GM13977 (cell line): ENCODE measurements around the gene MST1.

Source experiments
- DNase-seq: peaks from one replicate; pipeline ENCODE4 v3.0.0; 2012; ENCODE audit warnings: low spot score
- in situ Hi-C: fragments of 300-500 bp; cut with MboI; formaldehyde crosslinking; loops from one replicate; pipeline ENCODE4 v1.12.0; 2022; ENCODE audit warnings: low sequenced_read_pairs, low pct_unique_long_range_greater_than_20kb, mixed read lengths, inconsistent platforms; ENCODE audit not compliant: unreplicated experiment
- TF ChIP-seq, protein P1 (sequence below): IDR thresholded peaks from 2 replicates; pipeline ENCODE4 v1.5.1; 2012; ENCODE audit warnings: mild to moderate bottlenecking, control low read depth; ENCODE audit not compliant: insufficient read depth; ENCODE audit errors: extremely low read depth, missing control alignments

MST1 gene

DNA sequence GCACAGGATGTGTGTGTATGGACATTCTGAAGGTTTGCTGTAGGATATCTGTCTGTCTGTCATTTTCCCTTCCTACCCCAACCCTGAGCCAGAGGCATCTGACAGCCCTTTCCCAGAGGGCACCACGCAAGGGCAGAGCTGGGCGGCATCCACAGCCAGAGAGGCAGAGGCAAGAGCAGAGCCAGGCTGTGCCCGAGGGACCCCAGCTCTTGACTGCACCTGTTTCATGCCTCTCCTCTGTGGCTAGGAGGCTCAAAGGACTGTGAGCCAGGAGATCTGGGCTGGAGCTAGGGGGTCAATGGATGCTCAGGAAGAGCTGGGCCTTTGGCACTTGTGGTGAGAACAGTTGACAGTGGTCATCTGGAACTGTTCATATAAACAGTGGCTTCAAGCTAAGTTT, 19.9 kb downstream of the MST1 start:
- in situ Hi-C loops, result no loop called here
- no peak for DNase-seq
- TF ChIP-seq, protein P1, sequence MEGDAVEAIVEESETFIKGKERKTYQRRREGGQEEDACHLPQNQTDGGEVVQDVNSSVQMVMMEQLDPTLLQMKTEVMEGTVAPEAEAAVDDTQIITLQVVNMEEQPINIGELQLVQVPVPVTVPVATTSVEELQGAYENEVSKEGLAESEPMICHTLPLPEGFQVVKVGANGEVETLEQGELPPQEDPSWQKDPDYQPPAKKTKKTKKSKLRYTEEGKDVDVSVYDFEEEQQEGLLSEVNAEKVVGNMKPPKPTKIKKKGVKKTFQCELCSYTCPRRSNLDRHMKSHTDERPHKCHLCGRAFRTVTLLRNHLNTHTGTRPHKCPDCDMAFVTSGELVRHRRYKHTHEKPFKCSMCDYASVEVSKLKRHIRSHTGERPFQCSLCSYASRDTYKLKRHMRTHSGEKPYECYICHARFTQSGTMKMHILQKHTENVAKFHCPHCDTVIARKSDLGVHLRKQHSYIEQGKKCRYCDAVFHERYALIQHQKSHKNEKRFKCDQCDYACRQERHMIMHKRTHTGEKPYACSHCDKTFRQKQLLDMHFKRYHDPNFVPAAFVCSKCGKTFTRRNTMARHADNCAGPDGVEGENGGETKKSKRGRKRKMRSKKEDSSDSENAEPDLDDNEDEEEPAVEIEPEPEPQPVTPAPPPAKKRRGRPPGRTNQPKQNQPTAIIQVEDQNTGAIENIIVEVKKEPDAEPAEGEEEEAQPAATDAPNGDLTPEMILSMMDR, result no peak

DNA sequence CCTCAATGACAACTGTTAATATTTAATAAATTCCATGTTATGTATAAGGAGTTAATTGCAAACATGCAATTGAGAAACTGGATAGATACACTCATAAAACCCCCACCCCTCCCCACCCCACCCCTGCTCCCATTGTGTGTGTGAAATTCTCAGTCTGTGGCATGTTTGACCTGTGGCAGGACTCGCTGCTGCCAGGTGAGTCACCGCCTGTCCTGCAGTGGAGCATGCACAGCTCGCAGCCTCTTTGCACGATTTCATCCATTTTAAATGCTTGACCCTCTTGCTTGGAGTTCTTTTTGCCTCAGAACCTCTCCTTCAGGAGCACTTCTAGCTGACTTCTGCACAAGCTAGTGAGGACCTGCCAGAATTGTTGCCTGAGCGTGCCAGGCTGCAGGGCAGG, 20.4 kb downstream of the MST1 start:
- in situ Hi-C loops, result no loop called here
- DNase-seq, result no peak
- TF ChIP-seq, protein P1, result no peak

DNA sequence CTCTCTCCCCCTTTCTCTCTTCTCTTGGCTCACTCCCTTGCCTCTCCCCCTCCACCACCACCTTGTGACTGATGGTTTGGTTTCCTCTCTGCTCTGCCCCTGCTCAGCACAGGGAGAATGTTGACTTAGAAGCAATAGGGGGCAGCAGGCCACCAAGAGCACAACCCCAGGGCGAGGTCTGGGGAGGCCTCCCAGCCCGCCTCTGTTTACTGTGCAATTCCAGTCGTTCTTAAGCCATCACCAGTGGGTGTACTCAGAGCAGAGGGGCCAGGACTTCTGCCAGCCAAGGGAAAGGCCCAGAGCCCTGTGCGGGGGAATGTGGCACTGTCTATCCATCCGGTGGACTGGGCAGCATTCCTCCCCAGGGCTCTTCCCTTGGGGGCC, 20.9 kb downstream of the MST1 start:
- no peak for DNase-seq
- TF ChIP-seq, protein P1, result no peak
- in situ Hi-C loops, result no loop called here

DNA sequence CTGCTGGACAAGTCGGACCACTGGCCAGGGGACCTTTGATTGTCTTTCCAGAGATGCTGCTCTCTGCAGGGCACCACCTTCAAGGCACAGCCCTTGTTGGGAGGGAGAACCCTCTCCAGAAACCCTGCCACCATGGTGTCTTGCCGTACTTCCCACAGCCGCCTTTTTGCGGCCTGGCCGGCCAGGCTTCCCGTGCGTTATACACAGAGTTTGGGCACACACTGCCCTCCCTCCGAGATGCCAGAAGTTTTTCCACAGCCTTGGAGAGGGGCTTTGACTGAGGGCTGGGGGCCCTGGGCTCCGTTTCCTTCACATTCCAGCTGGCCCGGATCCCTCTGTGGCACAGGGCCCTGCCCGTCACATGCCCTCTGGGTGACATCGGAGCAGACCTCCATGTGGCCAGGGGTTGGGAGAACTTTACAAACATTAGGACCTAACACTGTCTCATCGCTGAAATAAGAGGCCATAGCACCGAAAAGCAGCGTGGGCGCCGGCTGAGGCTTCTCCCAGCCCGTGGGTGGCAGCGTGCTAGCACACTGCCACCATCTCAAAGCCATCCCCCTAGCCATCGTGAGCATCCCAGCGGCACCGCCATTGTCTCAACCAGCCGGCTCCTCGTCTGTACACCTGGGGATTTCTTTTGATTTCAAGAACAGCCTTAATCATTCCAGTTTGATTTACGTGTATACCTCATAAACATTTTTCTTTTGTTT, 21.4 kb downstream of the MST1 start:
- TF ChIP-seq, protein P1, result no peak
- no peak for DNase-seq
- in situ Hi-C loops, result no loop called here

DNA sequence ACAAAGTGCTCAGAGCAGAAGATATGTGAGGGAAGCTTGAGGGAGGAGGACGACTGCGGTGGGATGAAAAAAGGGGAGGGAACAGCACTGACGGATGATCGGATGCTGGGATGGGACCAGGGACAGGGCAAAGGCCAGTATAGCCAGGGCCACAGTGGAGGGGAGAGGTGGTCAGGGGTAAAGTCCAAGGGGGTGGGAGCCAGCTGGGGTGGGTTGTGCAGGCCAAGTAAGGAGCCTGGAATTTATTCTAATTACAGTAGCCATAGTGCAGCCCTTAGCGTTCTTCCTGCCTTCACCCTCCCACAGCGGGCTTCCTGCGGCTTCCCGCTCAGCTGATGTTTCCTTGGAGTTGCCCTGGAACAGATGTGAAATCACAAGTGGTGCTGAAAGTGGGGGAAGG, 22.7 kb downstream of the MST1 start:
- in situ Hi-C loops, result no loop called here
- TF ChIP-seq, protein P1, result no peak
- DNase-seq, result no peak

DNA sequence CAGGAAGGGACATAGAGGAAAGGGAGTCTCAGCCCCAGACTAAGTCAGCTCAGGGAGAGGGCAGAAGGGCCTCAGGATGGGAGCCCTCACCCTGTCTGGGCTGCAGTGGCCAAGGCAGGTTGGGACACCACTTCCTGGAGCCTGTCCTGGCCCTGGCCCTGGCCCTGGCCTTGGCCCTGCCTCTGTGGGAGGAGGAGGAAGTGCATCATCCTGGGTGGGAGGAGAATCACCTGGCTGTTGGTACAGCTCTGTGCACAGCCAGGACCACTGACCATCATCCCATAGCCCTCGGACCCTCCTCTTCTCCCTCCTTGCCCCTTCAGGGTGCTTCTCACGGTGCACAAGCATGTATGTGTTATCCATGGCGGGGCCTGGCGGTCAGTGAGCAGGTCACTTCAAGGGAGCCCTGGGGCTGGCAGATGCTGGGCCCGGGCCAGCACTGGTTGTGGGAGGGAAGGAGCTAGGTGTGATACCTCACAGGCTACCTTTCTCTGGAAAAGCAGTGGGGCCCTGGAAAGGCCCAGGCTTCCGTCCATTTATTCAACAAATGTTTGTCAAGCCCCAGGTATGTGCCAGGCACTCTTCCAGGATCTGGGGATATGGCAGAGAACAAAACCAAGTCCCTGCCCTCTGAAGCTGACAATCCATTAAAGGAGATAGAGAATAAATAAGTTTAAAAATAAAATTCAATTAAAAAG, 23.3 kb downstream of the MST1 start:
- TF ChIP-seq, protein P1, result no peak
- no peak for DNase-seq
- in situ Hi-C loops, result no loop called here

DNA sequence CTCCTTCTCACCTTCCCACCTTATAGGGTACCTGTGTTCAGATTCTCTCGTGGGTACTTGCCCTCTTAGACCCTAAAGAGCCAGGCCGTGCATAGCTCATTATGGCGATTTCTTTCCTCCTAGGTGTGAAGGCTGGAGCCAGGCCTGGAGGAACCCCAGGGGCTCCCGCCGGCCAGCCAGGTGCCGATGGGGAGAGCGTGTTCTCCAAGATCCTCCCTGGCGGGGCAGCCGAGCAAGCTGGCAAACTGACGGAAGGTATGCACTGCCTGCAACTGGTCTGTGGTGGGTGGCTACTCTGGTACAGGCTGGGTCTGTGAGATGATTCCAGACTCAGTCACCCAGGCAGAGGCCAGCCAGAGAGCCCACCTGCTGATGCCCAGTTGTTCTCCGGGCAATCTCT, 25.0 kb downstream of the MST1 start:
- in situ Hi-C loops, result no loop called here
- TF ChIP-seq, protein P1, result no peak
- no peak for DNase-seq
